GM19023 (cell line): ENCODE data around the gene FCRLA.

Source experiments
- ATAC-seq: cut with Tn5 transposase; IDR thresholded peaks from one replicate; pipeline ENCODE4 v1.9.1; 2021; ENCODE audit warnings: mild to moderate bottlenecking, moderate library complexity; ENCODE audit not compliant: unreplicated experiment

FCRLA gene

DNA sequence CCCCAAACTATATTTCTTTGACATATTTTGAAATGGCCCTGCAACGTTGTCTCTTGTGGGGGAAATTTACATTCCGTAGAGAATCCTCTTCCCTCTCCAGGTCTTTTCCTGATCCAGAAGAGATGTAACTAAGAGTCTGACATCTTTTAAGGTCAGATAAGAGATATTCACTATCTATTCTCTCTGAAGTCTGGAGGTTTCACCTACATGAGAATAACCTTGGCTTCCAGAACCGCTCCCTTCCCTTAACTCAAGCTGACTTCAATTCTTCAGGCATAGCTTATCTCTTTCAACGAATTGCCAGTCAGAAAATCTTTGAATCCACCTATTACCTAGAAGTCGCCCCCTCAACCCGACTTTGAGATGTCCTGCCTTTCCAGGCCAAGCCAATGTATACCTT lies 24.2 kb downstream of the FCRLA start:
- ATAC-seq, result no peak

GRCh38 chr1:161731981-161732718 lies 25.1 kb downstream of the FCRLA start:
- no peak for ATAC-seq

- ATAC-seq, result no peak
Observed at GRCh38 chr1:161733526-161733925, 26.5 kb downstream of the FCRLA start.

GRCh38 chr1:161735837-161736236 lies 28.8 kb downstream of the FCRLA start:
- no peak for ATAC-seq

DNA sequence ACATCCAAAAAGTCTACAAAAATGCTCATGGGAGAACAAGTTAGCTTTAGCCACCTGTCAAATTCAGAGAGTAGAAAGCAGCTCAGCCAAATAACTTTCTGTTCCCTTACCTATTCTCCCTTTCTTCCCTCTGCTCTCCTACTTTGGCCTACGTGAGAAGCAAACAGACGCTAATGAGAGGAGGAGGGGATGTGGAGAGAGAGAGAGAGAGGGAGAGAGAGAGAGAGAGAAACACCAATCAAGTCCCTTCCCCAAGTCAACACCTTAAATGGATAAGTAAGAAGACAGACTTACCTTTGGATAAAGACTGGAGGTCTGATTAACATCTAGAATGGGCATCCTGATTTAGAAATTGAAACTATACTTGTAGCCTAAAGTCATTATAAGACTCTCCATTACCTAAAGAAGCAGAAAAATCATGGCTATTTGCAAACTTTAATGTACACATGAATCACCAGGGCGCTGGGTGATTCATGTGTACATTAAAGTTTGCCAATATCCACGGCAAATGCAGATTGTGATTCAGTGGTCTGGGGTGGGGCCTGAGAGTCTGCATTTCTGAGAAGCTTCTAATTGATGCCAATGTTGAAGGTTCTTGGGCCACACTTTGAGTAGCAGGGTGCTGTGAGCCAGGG lies 29.4 kb downstream of the FCRLA start:
- ATAC-seq, result no peak

GRCh38 chr1:161737625-161738024 lies 30.6 kb downstream of the FCRLA start:
- no peak for ATAC-seq

DNA sequence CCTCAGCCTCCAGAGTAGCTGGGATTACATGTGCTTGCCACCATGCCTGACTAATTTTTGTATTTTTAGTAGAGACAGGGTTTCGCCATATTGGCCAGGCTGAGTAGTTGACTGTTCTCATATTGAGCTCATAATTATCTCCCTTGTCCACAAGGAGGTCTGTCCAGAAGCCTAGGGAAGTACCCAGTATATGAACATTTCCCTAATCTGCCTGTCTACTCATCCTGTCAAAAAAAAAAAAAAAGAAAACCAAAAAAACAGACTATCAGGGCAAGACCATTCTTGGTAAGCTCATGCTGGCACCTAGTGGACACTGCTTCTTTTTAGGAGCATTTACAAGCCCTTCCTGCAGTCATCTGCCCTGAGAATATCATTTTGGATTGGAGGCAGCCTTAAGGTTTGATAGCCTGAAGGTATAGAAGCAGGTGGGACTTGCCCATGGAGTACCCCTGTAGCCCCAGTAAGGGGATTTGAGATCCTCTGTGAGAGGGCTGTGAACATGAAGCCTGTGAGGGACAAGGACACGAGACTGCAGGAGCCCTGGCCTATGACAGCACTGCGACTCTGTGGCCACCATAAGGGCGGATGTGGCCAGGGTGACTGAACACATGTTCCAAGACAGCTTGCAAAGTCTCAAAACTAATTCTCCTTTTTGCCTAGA lies 31.7 kb downstream of the FCRLA start:
- ATAC-seq, result peak; percentile 76

- ATAC-seq, result no peak
Observed at GRCh38 chr1:161739865-161740566, 33.0 kb downstream of the FCRLA start.

DNA sequence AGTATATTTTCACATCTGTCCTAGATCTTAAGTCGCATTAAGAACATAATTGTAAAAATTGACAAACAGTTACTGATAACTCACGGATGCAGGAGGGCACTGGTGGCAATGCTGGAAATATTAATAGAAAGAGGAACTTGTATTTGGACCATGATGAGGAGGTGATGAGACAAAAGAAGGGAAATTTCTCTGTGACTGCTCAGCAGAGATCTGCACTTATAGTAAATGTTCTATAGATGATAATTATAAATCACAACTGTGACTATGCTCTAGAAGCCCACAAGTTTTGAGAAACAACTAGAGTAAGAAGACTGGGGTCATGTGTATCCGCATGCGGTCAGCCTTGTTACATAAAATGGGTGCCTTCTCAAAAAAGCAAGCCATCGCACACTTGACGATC lies 33.9 kb downstream of the FCRLA start:
- ATAC-seq, result no peak

DNA sequence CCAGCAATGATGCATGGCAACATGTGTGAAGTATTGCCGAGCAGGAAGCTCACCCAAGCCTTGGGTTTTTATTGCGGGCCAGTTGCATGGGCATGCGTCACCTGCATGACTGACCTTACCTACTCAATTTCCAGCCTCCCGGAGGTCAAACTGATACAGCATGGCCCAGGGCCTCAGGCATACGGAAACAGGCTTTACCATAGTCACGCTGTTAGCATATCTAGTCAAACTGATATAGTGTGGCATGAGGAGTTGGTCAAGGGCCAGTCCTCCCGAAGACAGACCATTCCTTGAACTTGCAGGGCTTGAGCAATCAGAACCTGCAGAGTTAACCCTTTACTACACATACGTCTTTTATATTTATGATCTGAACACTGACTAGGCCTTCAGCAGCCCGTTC lies 36.2 kb downstream of the FCRLA start:
- ATAC-seq, result no peak

DNA sequence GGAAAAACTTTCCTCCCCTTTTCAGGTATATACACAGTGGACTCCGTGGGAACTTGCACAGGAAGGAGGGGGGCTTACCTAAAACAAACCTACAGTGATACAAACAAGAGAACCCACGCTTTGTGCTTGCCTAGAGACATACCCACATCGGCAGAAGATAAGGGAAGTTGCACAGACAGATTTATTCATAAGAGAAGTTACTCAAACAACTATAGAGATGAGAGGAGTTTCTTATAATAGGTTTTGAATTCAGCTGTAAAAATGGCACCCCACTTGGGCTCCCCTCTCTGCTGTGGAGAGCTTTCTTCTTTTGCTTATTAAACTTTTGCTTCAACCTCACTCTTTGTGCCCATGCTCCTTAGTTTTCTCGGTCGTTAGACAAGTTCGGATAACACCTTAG lies 40.8 kb downstream of the FCRLA start:
- no peak for ATAC-seq

DNA sequence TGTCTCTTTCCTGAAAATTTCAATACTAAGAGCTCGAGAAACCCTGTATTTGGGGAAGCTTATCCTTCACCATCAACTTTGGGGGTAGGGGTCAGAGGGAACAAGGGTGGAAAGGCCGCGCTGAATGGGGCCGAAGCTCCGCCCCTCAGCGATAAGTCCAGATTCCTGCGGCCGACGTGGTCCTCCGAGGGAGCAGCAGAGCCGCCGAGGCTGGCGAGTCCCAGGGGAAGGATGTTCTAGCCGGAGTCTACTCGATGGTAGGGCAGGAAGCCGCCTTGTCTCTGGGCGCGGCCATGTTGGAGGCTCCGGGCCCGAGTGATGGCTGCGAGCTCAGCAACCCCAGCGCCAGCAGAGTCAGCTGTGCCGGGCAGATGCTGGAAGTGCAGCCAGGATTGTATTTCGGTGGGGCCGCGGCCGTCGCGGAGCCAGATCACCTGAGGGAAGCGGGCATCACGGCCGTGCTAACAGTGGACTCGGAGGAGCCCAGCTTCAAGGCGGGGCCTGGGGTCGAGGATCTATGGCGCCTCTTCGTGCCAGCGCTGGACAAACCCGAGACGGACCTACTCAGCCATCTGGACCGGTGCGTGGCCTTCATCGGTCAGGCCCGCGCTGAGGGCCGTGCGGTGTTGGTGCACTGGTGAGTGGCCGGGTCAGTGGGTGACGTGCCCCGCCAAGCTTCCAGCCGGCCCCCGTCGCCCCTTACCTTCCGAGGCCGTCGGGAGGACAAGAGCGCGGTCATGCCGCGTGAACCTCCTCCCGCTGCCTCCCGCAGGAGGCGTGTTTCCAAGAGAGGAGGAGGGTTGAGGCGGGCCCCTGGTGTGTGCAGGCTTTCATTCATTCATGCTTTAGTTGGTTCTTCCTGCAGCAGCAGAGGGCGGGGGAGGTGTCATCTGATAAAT lies 42.7 kb downstream of the FCRLA start, which contains the start of gene DUSP12:
TSS of gene DUSP12 (plus strand) at position 278 of the 899 bp plus-strand sequence. CDS start at position 294, 16 bp downstream.
- peak; percentile 97 for ATAC-seq

GRCh38 chr1:161763522-161764098 lies 56.6 kb downstream of the FCRLA start:
- ATAC-seq, result no peak
